KOPT-K1 (cell line): ENCODE data around the gene CTCFL.

Experiments used
- H3K27ac ChIP-seq: fragments of 200-600 bp; sonication (generic); 2 replicates; pipeline ENCODE4 v1.5.1; 2016; ENCODE audit warnings: antibody characterized with exemption, mild to moderate bottlenecking, low read depth, low read length; ENCODE audit not compliant: poor library complexity, severe bottlenecking
- H3K36me3 ChIP-seq: fragments of 200-600 bp; sonication (generic); 2 replicates; pipeline ENCODE4 v1.5.1; 2017; ENCODE audit warnings: antibody characterized with exemption, mild to moderate bottlenecking, low read length, moderate library complexity; ENCODE audit not compliant: insufficient read depth
- H3K9me3 ChIP-seq: fragments of 200-600 bp; sonication (generic); 2 replicates; pipeline ENCODE4 v1.5.1; 2017; ENCODE audit warnings: antibody characterized with exemption, low read length, mild to moderate bottlenecking; ENCODE audit not compliant: insufficient read depth, poor library complexity, severe bottlenecking

Gene CTCFL

GRCh38 chr20:57448764-57449354 is 76.1 kb downstream of the CTCFL start:
- H3K27ac ChIP-seq, result no peak overlapping the region
- H3K36me3 ChIP-seq, result no peaks in the 10 kb centered on the region
- peaks cover 5% of the 10 kb centered on the region for H3K9me3 ChIP-seq
